Thyroid gland (tissue), 4 donors: ENCODE data around the gene RNF175.

Experiments
- POLR2A ChIP-seq, 2 donors: fragments of 450-650 bp; IDR thresholded peaks; one replicate each; pipeline ENCODE4 v1.6.1; 2017; ENCODE audit warnings: antibody characterized with exemption in 2 of 2, mild to moderate bottlenecking in 2 of 2, moderate library complexity in 1 of 2
- TF ChIP-seq, protein P1 (sequence below), 6 experiments: fragments of 200-600 bp in 3 of 6; fragments of 450-650 bp in 3 of 6; sonication (generic) in 3 of 6; IDR thresholded peaks; one replicate each; pipeline ENCODE4 v1.5.1; 2016 to 2019; ENCODE audit warnings: antibody characterized with exemption in 6 of 6, mild to moderate bottlenecking in 2 of 6, inconsistent platforms in 1 of 6, moderate library complexity in 1 of 6

DNA sequence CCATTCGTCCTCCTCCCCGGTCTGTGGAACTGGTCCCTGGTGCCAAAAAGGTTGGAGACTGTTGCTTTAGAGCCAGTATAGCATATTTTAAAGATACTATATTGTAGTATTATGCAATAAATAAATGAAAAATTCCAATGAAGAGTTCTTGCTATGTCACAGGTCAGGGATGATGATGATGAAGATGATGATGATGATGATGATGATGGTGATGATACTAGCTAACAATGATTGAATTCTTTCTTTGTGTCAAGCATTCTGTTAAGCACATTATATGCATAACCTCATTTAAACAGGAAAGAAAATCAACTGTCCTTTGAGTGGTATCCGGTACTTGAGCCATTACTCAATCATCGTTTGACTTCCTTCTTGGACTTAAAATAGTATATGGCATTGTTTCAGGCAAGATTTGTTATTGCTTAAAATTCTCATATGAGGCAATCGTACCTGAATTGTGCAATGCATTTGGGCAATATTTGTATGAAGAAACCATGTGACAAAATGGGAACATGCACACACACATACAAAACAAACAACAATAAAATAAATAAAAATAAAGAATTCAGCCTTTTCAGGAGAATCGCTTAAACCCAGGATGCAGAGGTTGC is 98.5 kb downstream of the RNF175 start:
- TF ChIP-seq, protein P1, sequence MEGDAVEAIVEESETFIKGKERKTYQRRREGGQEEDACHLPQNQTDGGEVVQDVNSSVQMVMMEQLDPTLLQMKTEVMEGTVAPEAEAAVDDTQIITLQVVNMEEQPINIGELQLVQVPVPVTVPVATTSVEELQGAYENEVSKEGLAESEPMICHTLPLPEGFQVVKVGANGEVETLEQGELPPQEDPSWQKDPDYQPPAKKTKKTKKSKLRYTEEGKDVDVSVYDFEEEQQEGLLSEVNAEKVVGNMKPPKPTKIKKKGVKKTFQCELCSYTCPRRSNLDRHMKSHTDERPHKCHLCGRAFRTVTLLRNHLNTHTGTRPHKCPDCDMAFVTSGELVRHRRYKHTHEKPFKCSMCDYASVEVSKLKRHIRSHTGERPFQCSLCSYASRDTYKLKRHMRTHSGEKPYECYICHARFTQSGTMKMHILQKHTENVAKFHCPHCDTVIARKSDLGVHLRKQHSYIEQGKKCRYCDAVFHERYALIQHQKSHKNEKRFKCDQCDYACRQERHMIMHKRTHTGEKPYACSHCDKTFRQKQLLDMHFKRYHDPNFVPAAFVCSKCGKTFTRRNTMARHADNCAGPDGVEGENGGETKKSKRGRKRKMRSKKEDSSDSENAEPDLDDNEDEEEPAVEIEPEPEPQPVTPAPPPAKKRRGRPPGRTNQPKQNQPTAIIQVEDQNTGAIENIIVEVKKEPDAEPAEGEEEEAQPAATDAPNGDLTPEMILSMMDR (IDR thresholded peaks at IDR 0.05) = no peak
- TF ChIP-seq POLR2A (IDR thresholded peaks at IDR 0.05) = no peak
